H1 (cell line): ENCODE data around the gene POLDIP2.

Source experiments
- ASH2L ChIP-seq: fragments of 200-600, 300-600 bp; sonication (generic); IDR thresholded peaks from one replicate; pipeline ENCODE4 v1.7.1; 2017; ENCODE audit warnings: low read length
- CTCF ChIP-seq, 3 experiments: IDR thresholded peaks; 1 replicate in 2 of 3; 2 replicates in 1 of 3; pipeline versions ENCODE4 v1.5.1 to v1.6.1; 2011; ENCODE audit warnings: low read length in 3 of 3, mild to moderate bottlenecking in 3 of 3, inconsistent platforms in 2 of 3, low read depth in 1 of 3, moderate library complexity in 1 of 3; ENCODE audit not compliant: insufficient read depth in 1 of 3; ENCODE audit errors: control extremely low read depth in 1 of 3
- EP300 ChIP-seq, 2 experiments: IDR thresholded peaks; 1 replicate in 1 of 2; 2 replicates in 1 of 2; pipeline ENCODE4 v1.6.1; 2011 to 2012; ENCODE audit warnings: low read depth in 2 of 2, low read length in 2 of 2, mild to moderate bottlenecking in 2 of 2, borderline replicate concordance in 1 of 2, inconsistent platforms in 1 of 2, moderate library complexity in 1 of 2
- GABPA ChIP-seq: IDR thresholded peaks from 2 replicates; pipeline ENCODE4 v1.6.1; 2011; ENCODE audit warnings: mild to moderate bottlenecking, low read length, moderate library complexity, borderline replicate concordance; ENCODE audit not compliant: insufficient read depth
- HDAC2 ChIP-seq, 2 experiments: fragments of 300-600 bp in 1 of 2; sonication (generic) in 1 of 2; IDR thresholded peaks; 2 replicates each; pipeline ENCODE4 v1.6.1; 2011 to 2012; ENCODE audit warnings: low read depth in 2 of 2, low read length in 2 of 2, mild to moderate bottlenecking in 2 of 2, moderate library complexity in 2 of 2, borderline replicate concordance in 1 of 2, inconsistent platforms in 1 of 2
- JUND ChIP-seq: IDR thresholded peaks from 2 replicates; pipeline ENCODE4 v1.6.1; 2011; ENCODE audit warnings: mild to moderate bottlenecking, improper control_type of control experiment, low read length
- POLR2AphosphoS5 ChIP-seq: IDR thresholded peaks from 2 replicates; pipeline ENCODE4 v1.6.1; 2011; ENCODE audit warnings: low read depth, low read length
- RBBP5 ChIP-seq: IDR thresholded peaks from 2 replicates; pipeline ENCODE4 v1.7.1; 2012; ENCODE audit warnings: low read depth, mild to moderate bottlenecking, inconsistent platforms, low read length, moderate library complexity, borderline replicate concordance
- SP1 ChIP-seq: IDR thresholded peaks from 2 replicates; pipeline ENCODE4 v1.6.1; 2011; ENCODE audit warnings: low read depth, low read length
- TBP ChIP-seq: IDR thresholded peaks from 2 replicates; pipeline ENCODE4 v1.6.1; 2011; ENCODE audit warnings: low read depth, low read length, improper control_type of control experiment
- TCF12 ChIP-seq: IDR thresholded peaks from 2 replicates; pipeline ENCODE4 v1.6.1; 2011; ENCODE audit warnings: low read depth, mild to moderate bottlenecking, low read length

GRCh38 chr17:28298449-28298848, 58.9 kb downstream of the POLDIP2 start:
- TF ChIP-seq EP300 (IDR thresholded peaks at IDR 0.05; ENCODE audit: borderline replicate concordance in 1 of 2, low read depth in 2 of 2, low read length in 2 of 2) (no peak), CTCF (IDR thresholded peaks at IDR 0.05; ENCODE audit: control extremely low read depth in 1 of 3, insufficient read depth in 1 of 3, low read depth in 1 of 3, low read length in 3 of 3) (no peak), HDAC2 (IDR thresholded peaks at IDR 0.05; ENCODE audit: borderline replicate concordance in 1 of 2, low read depth in 2 of 2, low read length in 2 of 2) (no peak), POLR2AphosphoS5 (no peak), JUND (no peak), TCF12 (no peak), SP1 (no peak), RBBP5 (no peak), GABPA (no peak), ASH2L (no peak), TBP (no peak)
